ENCODE data around the gene PLPPR1.

DNA sequence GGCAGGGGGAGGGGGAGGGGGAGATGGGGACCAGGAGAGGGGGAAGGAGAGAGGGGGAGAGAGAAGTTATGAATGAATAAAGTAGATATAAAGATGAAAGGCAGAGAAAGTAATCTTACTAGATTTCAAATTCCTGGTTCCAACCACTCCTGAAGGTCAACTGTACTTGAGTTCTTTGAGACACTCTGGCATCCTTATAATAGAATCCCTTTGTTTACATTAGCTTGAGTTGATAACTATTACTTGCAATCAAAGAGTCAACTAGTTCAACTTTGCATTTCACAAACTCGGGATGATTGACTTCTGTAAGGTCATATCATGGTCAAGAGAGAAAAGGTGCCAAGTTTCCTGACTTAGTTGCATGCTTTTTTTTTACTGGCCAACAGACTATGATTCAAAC is 314.1 kb downstream of the PLPPR1 start:
- TF ChIP-seq, protein P1, sequence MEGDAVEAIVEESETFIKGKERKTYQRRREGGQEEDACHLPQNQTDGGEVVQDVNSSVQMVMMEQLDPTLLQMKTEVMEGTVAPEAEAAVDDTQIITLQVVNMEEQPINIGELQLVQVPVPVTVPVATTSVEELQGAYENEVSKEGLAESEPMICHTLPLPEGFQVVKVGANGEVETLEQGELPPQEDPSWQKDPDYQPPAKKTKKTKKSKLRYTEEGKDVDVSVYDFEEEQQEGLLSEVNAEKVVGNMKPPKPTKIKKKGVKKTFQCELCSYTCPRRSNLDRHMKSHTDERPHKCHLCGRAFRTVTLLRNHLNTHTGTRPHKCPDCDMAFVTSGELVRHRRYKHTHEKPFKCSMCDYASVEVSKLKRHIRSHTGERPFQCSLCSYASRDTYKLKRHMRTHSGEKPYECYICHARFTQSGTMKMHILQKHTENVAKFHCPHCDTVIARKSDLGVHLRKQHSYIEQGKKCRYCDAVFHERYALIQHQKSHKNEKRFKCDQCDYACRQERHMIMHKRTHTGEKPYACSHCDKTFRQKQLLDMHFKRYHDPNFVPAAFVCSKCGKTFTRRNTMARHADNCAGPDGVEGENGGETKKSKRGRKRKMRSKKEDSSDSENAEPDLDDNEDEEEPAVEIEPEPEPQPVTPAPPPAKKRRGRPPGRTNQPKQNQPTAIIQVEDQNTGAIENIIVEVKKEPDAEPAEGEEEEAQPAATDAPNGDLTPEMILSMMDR (IDR thresholded peaks at IDR 0.05) = no peak
- TF ChIP-seq POLR2A (IDR thresholded peaks at IDR 0.05) = no peak
